ENCODE results near the gene SNED1.

The SNED1 gene

GRCh38 chr2:241068942-241069810 is 70.8 kb downstream of the SNED1 start:
- DNase-seq = no peak

- no peak for DNase-seq
Observed at GRCh38 chr2:241069821-241070281, 71.4 kb downstream of the SNED1 start.

GRCh38 chr2:241070361-241070760 is 71.9 kb downstream of the SNED1 start:
- DNase-seq = no peak

GRCh38 chr2:241070811-241071676 is 72.6 kb downstream of the SNED1 start:
- no peak for DNase-seq

- DNase-seq = no peak
Observed at GRCh38 chr2:241071677-241072111, 73.3 kb downstream of the SNED1 start.

- no peak for DNase-seq
Observed at GRCh38 chr2:241072151-241072550, 73.7 kb downstream of the SNED1 start.

GRCh38 chr2:241072553-241073165 is 74.2 kb downstream of the SNED1 start:
- DNase-seq = no peak

- no peak for DNase-seq
Observed at GRCh38 chr2:241073166-241074064, 75.0 kb downstream of the SNED1 start.

GRCh38 chr2:241074065-241074818 is 75.8 kb downstream of the SNED1 start:
- no peak for DNase-seq

- DNase-seq = no peak
Observed at GRCh38 chr2:241074901-241075540, 76.6 kb downstream of the SNED1 start.

GRCh38 chr2:241080405-241081189 is 82.2 kb downstream of the SNED1 start:
- DNase-seq = no peak

- DNase-seq = no peak
Observed at GRCh38 chr2:241081190-241081642, 82.8 kb downstream of the SNED1 start.

GRCh38 chr2:241081643-241082340 is 83.4 kb downstream of the SNED1 start:
- no peak for DNase-seq

GRCh38 chr2:241082341-241083090 is 84.1 kb downstream of the SNED1 start:
- DNase-seq = no peak

- no peak for DNase-seq
Observed at GRCh38 chr2:241083091-241083415, 84.6 kb downstream of the SNED1 start.

GRCh38 chr2:241084856-241085444 is 86.5 kb downstream of the SNED1 start:
- DNase-seq = no peak

GRCh38 chr2:241087420-241088268 is 89.2 kb downstream of the SNED1 start:
- no peak for DNase-seq

Data from NCI-H1048 (cell line).